Activated CD8-positive, alpha-beta memory T cell treated with anti-CD3 and anti-CD28 coated beads, Interleukin-2, amount 10 ng/mL, durations not matched to agents 7 days and 5 days (primary cell): ENCODE measurements around the gene HDDC2. TPM values are rescaled to one million over a fixed set of nuclear protein-coding genes. Genes with fewer than 3 reads are reported as not detected.

Source experiments
- ATAC-seq: fragments of 150-1000 bp; cut with Tn5 transposase; one replicate; pipeline ENCODE4 v1.10.0; 2021; ENCODE audit warnings: moderate library complexity
- CTCF ChIA-PET: fragments of 350-600 bp; sonication (Branson Sonifier 250); formaldehyde crosslinking; loops from one replicate; lab custom pipeline; 2021; ENCODE audit warnings: antibody characterized with exemption; lab: Charles Lee
- DNase-seq: peaks from one replicate; pipeline ENCODE4 v3.0.0-alpha.2; 2020
- H3K27ac Mint-ChIP-seq: one replicate; pipeline ENCODE4 v1.8.0; 2021; ENCODE audit warnings: mild to moderate bottlenecking, mixed read lengths
- H3K27me3 Mint-ChIP-seq: one replicate; pipeline ENCODE4 v1.8.0; 2021; ENCODE audit warnings: mixed read lengths
- H3K36me3 Mint-ChIP-seq: one replicate; pipeline ENCODE4 v1.8.0; 2021; ENCODE audit warnings: mild to moderate bottlenecking, mixed read lengths
- H3K4me1 Mint-ChIP-seq: one replicate; pipeline ENCODE4 v1.8.0; 2021; ENCODE audit warnings: mixed read lengths
- H3K4me3 Mint-ChIP-seq: one replicate; pipeline ENCODE4 v1.8.0; 2021; ENCODE audit warnings: mild to moderate bottlenecking, moderate library complexity, mixed read lengths
- H3K9me3 Mint-ChIP-seq: one replicate; pipeline ENCODE4 v1.8.0; 2022; ENCODE audit warnings: low read depth, mixed read lengths
- total RNA-seq, 2 experiments: library from RNA; stranded (reverse); gene quantifications; one replicate each; pipeline ENCODE4 v1.2.3, GENCODE V29; 2021

The HDDC2 gene
- total RNA-seq, 2 experiments from 2014 or later: 57.8 to 61.7 TPM

GRCh38 chr6:125231574-125232343, 70.0 kb downstream of the HDDC2 start:
- H3K36me3 Mint-ChIP-seq: no peaks in the 10 kb centered on the region
- ATAC-seq (no peak), DNase-seq (no peak)
- no peaks in the 10 kb centered on the region for H3K4me1 Mint-ChIP-seq
- H3K27me3 Mint-ChIP-seq: no peaks in the 10 kb centered on the region
- no peak overlapping the region for H3K4me3 Mint-ChIP-seq
- no peaks in the 10 kb centered on the region for H3K9me3 Mint-ChIP-seq
- no peak overlapping the region for H3K27ac Mint-ChIP-seq
- CTCF ChIA-PET: no interaction called here

DNA sequence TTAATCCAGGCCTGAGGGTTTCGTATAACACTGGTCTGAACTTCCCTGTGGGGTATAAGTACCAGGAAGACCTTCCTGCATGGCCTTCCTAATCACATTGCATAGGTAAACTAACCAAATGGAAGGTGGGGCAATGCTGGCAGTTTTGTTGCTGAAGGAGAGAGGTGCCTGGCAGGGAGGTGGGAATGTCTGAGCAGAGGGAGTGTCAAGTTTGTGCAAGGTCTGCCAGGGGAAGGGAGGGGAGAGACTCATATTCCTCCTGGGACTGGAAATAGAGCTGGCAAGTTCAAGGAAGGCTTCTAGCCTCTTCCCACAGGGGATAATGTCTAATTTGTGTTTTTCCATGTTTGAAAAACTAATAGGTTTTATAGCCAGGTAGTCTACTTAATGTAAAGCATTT, 70.6 kb downstream of the HDDC2 start:
- no peaks in the 10 kb centered on the region for H3K27me3 Mint-ChIP-seq
- no peak overlapping the region for H3K27ac Mint-ChIP-seq
- no peaks in the 10 kb centered on the region for H3K4me1 Mint-ChIP-seq
- DNase-seq (no peak), ATAC-seq (no peak)
- H3K9me3 Mint-ChIP-seq: no peaks in the 10 kb centered on the region
- no peak overlapping the region for H3K4me3 Mint-ChIP-seq
- CTCF ChIA-PET: no interaction called here
- H3K36me3 Mint-ChIP-seq: no peaks in the 10 kb centered on the region

GRCh38 chr6:125230674-125231073, 71.1 kb downstream of the HDDC2 start:
- ATAC-seq (no peak), DNase-seq (no peak)
- Mint-ChIP-seq H3K36me3 (no peaks in the 10 kb centered on the region), H3K4me1 (no peaks in the 10 kb centered on the region), H3K27ac (no peak overlapping the region), H3K4me3 (no peak overlapping the region), H3K9me3 (no peaks in the 10 kb centered on the region), H3K27me3 (no peaks in the 10 kb centered on the region)
- CTCF ChIA-PET: no interaction called here

DNA sequence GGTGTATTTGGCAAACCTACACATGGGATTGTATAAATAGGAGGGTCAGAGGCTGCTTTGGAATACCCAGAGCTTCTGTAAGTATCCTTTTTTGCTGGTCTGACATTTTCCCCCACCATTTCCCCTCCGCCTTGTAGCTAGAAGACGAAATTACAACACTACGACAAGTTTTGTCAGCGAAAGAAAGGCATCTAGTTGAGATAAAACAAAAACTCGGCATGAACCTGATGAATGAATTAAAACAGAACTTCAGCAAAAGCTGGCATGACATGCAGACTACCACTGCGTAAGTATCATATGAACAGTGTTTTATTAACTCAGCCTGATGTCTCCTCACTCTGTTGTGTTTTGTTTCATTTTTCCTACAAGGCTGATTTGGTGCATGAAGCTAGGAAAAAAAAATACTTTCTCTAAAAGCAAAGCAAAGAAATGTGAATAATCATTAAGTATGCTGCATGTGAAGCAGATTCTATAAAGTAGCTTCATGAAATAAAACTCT, 72.7 kb downstream of the HDDC2 start:
- Mint-ChIP-seq H3K4me3 (no peak overlapping the region), H3K27ac (no peak overlapping the region), H3K36me3 (no peaks in the 10 kb centered on the region), H3K9me3 (no peaks in the 10 kb centered on the region), H3K27me3 (no peaks in the 10 kb centered on the region), H3K4me1 (no peaks in the 10 kb centered on the region)
- CTCF ChIA-PET: no interaction called here
- DNase-seq (no peak), ATAC-seq (no peak)

GRCh38 chr6:125227244-125227643, 74.5 kb downstream of the HDDC2 start:
- Mint-ChIP-seq H3K4me1 (no peaks in the 10 kb centered on the region), H3K4me3 (no peak overlapping the region), H3K36me3 (no peaks in the 10 kb centered on the region), H3K27me3 (no peaks in the 10 kb centered on the region), H3K27ac (no peak overlapping the region), H3K9me3 (no peaks in the 10 kb centered on the region)
- ATAC-seq: no peak
- CTCF ChIA-PET: no interaction called here
- no peak for DNase-seq

Other genes with a start within 250 kb of the HDDC2 start
- not detected for gene TPD52L1, start 148.2 kb downstream of the HDDC2 start, total RNA-seq